ENCODE measurements around the gene ADAMTS7. TPM values are rescaled to one million over a fixed set of nuclear protein-coding genes. Genes with fewer than 3 reads are reported as not detected.

ADAMTS7 gene
- total RNA-seq, 4 donors from 2014 or later = 0.29 to 21.4 (median 7.5) TPM

DNA sequence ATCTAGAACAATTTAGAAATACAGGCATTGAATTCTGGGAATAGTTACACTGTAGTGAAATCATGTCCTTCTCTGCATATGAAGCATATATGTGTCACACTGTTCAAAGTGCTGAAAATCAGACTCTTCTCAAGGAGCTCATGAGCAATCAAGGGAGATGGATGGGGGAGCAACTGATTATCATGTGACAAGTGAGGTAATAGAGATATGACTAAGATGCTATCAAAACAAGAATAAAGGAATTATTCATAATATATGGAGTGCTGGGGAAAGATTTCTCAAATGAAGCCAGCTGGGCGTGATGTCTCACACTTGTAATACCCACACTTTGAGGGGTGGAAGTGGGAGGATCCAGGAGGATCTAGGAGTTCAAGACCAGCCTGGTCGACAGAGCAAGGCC, 95.3 kb downstream of the ADAMTS7 start:
- H3K4me3 ChIP-seq = no peak overlapping the region
- H3K27ac ChIP-seq = no peak overlapping the region
- H3K4me1 ChIP-seq = no peaks in the 10 kb centered on the region
- no peak for DNase-seq
- TF ChIP-seq POLR2A (IDR thresholded peaks at IDR 0.05) = no peak
- TF ChIP-seq, protein P1, sequence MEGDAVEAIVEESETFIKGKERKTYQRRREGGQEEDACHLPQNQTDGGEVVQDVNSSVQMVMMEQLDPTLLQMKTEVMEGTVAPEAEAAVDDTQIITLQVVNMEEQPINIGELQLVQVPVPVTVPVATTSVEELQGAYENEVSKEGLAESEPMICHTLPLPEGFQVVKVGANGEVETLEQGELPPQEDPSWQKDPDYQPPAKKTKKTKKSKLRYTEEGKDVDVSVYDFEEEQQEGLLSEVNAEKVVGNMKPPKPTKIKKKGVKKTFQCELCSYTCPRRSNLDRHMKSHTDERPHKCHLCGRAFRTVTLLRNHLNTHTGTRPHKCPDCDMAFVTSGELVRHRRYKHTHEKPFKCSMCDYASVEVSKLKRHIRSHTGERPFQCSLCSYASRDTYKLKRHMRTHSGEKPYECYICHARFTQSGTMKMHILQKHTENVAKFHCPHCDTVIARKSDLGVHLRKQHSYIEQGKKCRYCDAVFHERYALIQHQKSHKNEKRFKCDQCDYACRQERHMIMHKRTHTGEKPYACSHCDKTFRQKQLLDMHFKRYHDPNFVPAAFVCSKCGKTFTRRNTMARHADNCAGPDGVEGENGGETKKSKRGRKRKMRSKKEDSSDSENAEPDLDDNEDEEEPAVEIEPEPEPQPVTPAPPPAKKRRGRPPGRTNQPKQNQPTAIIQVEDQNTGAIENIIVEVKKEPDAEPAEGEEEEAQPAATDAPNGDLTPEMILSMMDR (IDR thresholded peaks at IDR 0.05) = no peak
- H3K27me3 ChIP-seq = no peaks in the 10 kb centered on the region
- intact Hi-C loops (cut with DNase I; ENCODE audit: low total_unique reads) = no loop called here
- H3K9me3 ChIP-seq = no peaks in the 10 kb centered on the region
- H3K36me3 ChIP-seq = no peaks in the 10 kb centered on the region

DNA sequence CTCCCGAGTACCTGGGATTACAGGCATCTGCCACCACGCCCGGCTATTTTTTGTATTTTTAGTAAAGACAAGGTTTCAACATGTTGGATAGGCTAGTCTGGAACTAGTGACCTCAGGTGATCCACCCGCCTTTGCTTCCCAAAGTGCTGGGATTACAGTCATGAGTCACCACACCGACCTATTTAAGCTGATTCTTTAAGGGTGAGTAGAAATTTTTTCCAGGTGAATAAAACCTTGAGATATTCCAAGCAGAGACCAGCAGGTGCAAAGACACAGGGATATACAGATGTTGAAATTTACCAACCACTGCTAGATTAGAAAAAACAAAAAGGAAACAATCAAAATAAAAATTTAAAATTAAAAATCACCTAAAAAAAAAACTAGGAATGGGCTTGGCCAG, 95.8 kb downstream of the ADAMTS7 start:
- no peak for DNase-seq
- TF ChIP-seq POLR2A (IDR thresholded peaks at IDR 0.05) = no peak
- TF ChIP-seq, protein P1 (IDR thresholded peaks at IDR 0.05) = no peak
- no peaks in the 10 kb centered on the region for H3K4me1 ChIP-seq
- H3K27ac ChIP-seq = no peak overlapping the region
- no peaks in the 10 kb centered on the region for H3K27me3 ChIP-seq
- no peaks in the 10 kb centered on the region for H3K9me3 ChIP-seq
- H3K4me3 ChIP-seq = no peak overlapping the region
- intact Hi-C loops (cut with DNase I; ENCODE audit: low total_unique reads) = no loop called here
- no peaks in the 10 kb centered on the region for H3K36me3 ChIP-seq

DNA sequence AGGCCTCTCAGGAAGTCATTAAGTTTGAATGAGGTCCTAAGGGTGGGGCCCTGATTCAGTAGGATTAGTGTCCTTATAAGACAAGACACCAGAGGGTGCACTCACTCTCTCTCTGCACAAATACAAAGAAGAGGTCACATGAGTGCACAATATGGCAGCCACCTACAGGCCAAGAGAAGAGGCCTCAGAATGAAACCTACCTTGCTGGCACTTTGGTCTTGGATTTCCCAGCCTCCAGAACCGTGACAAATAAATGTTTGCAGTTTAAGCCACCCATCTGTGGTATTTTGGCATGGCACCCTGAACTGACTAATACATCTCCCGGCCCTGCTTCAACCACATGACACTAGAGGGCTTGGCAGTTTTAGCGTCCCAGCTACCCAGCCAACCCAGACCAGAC, 96.4 kb downstream of the ADAMTS7 start:
- Histone ChIP-seq H3K9me3 (no peaks in the 10 kb centered on the region), H3K4me3 (no peak overlapping the region), H3K27me3 (no peaks in the 10 kb centered on the region), H3K27ac (no peak overlapping the region), H3K4me1 (no peaks in the 10 kb centered on the region), H3K36me3 (no peaks in the 10 kb centered on the region)
- DNase-seq = no peak
- TF ChIP-seq, protein P1 (IDR thresholded peaks at IDR 0.05) = no peak
- no peak for TF ChIP-seq POLR2A (IDR thresholded peaks at IDR 0.05)
- intact Hi-C loops (cut with DNase I; ENCODE audit: low total_unique reads) = no loop called here

DNA sequence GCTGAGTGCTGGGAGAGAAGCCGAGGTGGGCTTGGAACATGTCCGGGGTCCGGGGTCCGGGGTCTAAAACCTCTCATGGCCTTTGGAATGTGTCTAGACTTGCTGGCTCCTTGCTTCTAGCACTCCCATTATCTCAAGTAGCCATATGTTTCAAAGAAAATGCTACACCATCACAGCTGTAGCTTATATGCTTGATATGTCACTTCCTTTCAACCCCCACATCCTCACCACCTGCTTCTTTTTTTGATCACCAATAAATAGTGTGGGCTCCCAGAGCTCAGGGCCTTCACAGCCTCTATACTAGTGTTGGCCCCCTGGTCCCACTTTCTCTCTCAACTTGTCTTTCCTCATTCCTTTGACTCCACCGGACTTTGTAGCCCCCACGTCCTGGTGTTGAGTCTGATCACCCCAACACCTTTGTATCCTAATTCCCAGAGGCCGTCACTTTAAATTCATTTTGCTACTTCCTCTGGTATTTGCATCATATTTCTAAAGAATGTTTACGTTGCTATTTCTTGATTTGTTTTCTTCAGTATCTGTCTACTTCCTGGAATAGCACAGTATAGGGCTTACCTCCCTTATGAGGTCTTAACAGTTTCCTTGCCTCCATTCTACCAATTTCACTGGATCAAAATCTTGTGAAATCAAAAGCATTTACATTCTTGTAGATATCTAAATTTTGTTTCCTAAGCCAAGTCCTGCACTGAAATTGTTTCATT, 98.3 kb downstream of the ADAMTS7 start:
- Histone ChIP-seq H3K9me3 (no peaks in the 10 kb centered on the region), H3K27ac (no peak overlapping the region), H3K4me3 (no peak overlapping the region), H3K27me3 (no peaks in the 10 kb centered on the region), H3K4me1 (no peaks in the 10 kb centered on the region), H3K36me3 (no peaks in the 10 kb centered on the region)
- intact Hi-C loops (cut with DNase I; ENCODE audit: low total_unique reads) = no loop called here
- no peak for TF ChIP-seq POLR2A (IDR thresholded peaks at IDR 0.05)
- TF ChIP-seq, protein P1 (IDR thresholded peaks at IDR 0.05) = no peak
- no peak for DNase-seq

DNA sequence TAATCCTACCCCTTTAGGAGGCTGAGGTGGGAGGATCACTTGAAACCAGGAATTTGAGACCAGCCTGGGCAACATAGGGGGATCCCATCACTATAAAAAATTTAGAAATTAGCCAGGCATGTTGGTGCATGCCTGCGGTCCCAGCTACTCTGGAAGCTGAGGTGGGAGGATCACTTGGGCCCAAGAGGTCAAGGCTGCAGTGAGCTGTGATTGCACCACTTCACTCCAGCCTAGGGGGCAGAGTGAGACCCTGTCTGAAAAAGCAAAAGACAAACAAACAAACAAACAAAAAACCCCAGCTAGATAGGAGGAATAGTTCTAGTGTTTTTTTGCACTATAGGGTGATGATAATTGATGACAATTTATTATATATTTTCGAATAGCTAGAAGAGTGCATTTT, 99.6 kb downstream of the ADAMTS7 start:
- no peak overlapping the region for H3K27ac ChIP-seq
- TF ChIP-seq, protein P1 (IDR thresholded peaks at IDR 0.05) = no peak
- TF ChIP-seq POLR2A (IDR thresholded peaks at IDR 0.05) = no peak
- no peaks in the 10 kb centered on the region for H3K27me3 ChIP-seq
- no peaks in the 10 kb centered on the region for H3K4me1 ChIP-seq
- H3K9me3 ChIP-seq = no peaks in the 10 kb centered on the region
- intact Hi-C loops (cut with DNase I; ENCODE audit: low total_unique reads) = no loop called here
- H3K4me3 ChIP-seq = no peak overlapping the region
- H3K36me3 ChIP-seq = no peaks in the 10 kb centered on the region
- no peak for DNase-seq

Measured in uterus (tissue), 4 donors.